Lower leg skin (tissue), 4 donors: Measurements from ENCODE around the gene ALDH7A1. TPM values are rescaled to one million over a fixed set of nuclear protein-coding genes. Genes with fewer than 3 reads are reported as not detected.
A peak's percentile ranks its signal among the peaks of the same experiment; 100 is the strongest.

ENCODE experiments used
- DNase-seq, 2 donors: peaks; one replicate each; pipeline ENCODE4 v3.0.0-alpha.2; 2019; ENCODE audit warnings: low spot score in 2 of 2
- H3K4me3 ChIP-seq: fragments of 200-600 bp; sonication (generic); 2 replicates; pipeline ENCODE4 v1.5.1; 2017; ENCODE audit warnings: mild to moderate bottlenecking, low read depth; ENCODE audit not compliant: poor library complexity, severe bottlenecking
- CTCF ChIP-seq, 3 donors: fragments of 450-650 bp; IDR thresholded peaks; one replicate each; pipeline ENCODE4 v1.5.1; 2016; ENCODE audit warnings: antibody characterized with exemption in 3 of 3, mild to moderate bottlenecking in 3 of 3, moderate library complexity in 2 of 3
- POLR2A ChIP-seq, 2 donors: fragments of 450-650 bp; IDR thresholded peaks; one replicate each; pipeline ENCODE4 v1.6.1; 2016 to 2017; ENCODE audit warnings: antibody characterized with exemption in 2 of 2, mild to moderate bottlenecking in 1 of 2, moderate library complexity in 1 of 2
- WGBS, 2 donors: methylation state at CpG; one replicate each; pipeline ENCODE4 v1.1.5; 2018; 5-methylcytosine and 5-hydroxymethylcytosine counted together
- intact Hi-C: fragments of 100-400 bp; cut with DNase I; formaldehyde crosslinking; loops from one replicate; pipeline ENCODE4 v1.15.0; 2023; ENCODE audit warnings: low total_unique reads
- total RNA-seq, 4 donors: library from RNA; depleted of rRNA; stranded (reverse); fragments of >200 nt; gene quantifications; one replicate each; pipeline ENCODE4 v1.1.0, GENCODE V29; 2016

The ALDH7A1 gene
- total RNA-seq, 4 donors from 2014 or later: 26.1 to 36.2 (median 31.4) TPM

DNA sequence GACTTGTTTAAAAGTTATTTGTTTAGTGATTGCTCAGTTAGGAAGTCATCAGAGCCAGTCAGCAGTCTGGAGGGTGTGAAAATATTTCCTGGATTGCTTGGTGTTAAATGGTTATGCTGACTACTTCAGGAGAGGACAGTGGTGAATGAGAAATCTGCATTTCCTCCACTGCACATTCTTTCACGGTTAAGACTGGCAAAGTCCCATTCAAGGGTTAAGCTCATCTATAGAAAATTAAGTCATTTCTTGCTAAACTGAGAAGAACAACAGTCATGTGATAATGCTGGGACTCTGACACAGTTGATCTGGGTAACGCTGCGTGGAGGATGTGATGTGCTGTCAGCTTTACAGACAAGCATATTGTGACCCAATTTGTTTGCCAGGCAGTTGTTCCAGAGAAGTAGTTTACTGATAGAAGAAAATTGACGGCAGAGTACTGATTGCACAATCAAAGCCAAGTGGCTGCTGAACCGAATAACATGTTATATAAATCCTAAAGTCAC lies 91.4 kb downstream of the ALDH7A1 start:
- H3K4me3 ChIP-seq: no peak overlapping the region
- intact Hi-C loops: no loop called here
- TF ChIP-seq CTCF (IDR thresholded peaks at IDR 0.05) (no peak), POLR2A (IDR thresholded peaks at IDR 0.05) (no peak)
- 9 to 10% methylated on average over 5 of the region's 5 CpGs for WGBS, 2 donors
- peak in 1 of 2 donors; percentile 86 for DNase-seq

DNA sequence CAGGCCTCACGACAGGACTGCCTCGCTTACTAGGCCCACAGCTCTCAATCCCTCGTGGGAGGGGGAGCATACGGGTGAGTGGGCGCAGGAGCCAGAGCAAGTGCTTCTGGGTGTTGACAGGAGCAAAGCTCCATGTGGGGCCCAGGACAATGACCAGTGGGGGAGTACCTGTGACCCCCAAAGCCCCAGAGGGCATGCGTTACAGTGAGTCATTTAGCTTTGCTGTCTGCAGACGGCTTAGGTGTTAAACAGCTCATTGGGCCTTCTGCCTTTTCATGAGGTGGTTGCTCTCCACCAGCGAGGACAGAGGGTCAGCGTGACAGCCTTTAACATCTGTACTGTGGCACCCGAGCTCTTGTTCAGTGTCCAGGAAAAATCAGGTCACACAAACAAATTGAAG lies 93.6 kb downstream of the ALDH7A1 start:
- TF ChIP-seq POLR2A (IDR thresholded peaks at IDR 0.05) (no peak), CTCF (IDR thresholded peaks at IDR 0.05) (no peak)
- intact Hi-C loops: no loop called here
- DNase-seq: no peak
- 96% methylated on average over 10 of the region's 10 CpGs for WGBS, 2 donors
- H3K4me3 ChIP-seq: no peak overlapping the region

DNA sequence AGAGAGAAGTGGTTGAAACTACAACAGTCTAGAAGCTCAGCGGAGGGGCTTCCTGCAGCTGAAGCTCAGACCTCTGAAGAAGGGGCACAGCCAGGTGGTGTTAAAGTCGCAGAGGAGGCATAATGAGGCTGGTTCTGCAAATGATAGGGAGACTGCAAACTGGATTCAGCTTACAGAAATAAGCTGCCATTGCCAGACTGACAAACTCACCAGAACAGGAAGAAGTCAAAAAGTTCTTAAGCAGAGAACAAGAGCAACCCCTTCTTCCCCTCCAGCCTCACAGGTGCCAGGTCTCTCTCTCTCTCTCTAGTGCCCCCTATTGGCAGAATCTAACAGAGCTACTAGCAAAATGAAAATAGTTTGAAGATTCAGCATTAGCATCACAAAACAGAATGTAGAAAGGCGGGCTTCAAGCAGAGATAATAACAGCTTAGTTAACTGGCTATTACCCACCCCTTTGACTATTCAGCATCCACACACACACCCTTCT lies 95.1 kb downstream of the ALDH7A1 start:
- WGBS, 2 donors: 89 to 93% methylated on average over 3 of the region's 3 CpGs
- intact Hi-C loops: no loop called here
- TF ChIP-seq CTCF (IDR thresholded peaks at IDR 0.05) (no peak), POLR2A (IDR thresholded peaks at IDR 0.05) (no peak)
- no peak overlapping the region for H3K4me3 ChIP-seq
- DNase-seq: no peak

GRCh38 chr5:126499278-126499677 lies 95.7 kb downstream of the ALDH7A1 start:
- TF ChIP-seq CTCF (IDR thresholded peaks at IDR 0.05): no peak
- no peak for TF ChIP-seq POLR2A (IDR thresholded peaks at IDR 0.05)
- H3K4me3 ChIP-seq: no peak overlapping the region
- 50 to 55% methylated on average over 2 of the region's 2 CpGs for WGBS, 2 donors
- DNase-seq: peak in 1 of 2 donors; percentile 46
- intact Hi-C loops: no loop called here

DNA sequence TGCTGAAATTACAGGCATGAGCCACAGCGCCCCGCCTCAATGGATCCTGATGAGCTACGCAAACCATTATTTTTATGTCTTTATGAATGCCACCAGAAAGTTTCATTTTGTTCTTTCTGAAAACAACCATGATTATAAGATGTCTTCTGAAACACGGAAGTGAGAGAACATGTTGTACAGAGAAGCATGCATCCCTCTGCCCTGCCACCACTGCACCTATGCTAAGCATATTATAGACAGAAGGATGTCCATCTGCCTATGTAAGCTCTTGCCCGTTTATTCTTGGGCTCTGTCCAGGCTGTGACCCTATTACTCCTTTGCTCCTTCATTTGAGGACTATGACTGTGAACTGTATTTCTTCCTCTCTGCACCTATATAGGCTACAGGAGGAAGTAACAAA lies 97.5 kb downstream of the ALDH7A1 start:
- DNase-seq: peak in 1 of 2 donors; percentile 43
- intact Hi-C loops: no loop called here
- 90 to 92% methylated on average over 5 of the region's 5 CpGs for WGBS, 2 donors
- no peak overlapping the region for H3K4me3 ChIP-seq
- TF ChIP-seq POLR2A (IDR thresholded peaks at IDR 0.05): no peak

DNA sequence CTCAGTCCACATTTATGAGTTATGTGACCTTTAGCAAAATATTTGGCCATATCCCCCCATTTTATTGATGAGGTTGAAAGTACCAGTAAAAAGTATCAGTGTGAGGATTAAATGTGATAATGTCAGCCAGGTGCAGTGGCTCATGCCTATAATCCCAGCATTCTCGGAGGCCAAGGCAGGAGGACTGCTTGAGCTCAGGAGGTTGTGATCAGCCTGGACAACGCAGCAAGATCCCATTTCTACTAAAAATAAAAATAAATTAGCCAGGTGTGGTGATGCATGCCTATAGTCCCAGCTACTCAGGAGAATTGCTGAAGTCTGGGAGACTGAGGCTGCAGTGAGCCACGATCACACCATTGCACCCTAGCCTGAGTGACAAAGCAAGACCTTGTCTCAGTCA lies 100.6 kb downstream of the ALDH7A1 start:
- DNase-seq: no peak
- no peak for TF ChIP-seq POLR2A (IDR thresholded peaks at IDR 0.05)
- 97 to 98% methylated on average over 3 of the region's 3 CpGs for WGBS, 2 donors
- no peak overlapping the region for H3K4me3 ChIP-seq
- intact Hi-C loops: no loop called here

DNA sequence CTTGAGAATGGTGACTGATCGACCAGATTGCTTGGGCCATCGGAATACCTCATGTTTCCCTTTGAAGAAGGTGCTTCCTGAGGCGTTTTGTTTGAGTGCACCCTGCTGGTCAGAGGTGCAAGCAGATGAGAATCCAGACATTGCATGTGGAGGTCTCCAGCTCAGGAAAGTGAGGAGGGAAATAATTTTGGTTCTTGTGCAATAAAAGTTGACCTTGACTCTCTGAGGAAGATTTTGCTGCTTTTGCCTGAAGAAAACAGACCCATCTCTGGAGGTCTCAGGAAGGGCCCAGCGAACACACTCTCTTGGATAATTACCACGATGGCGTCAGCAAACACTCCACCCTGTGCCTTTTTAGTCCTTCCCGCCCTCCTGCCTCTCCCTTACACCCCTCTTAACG lies 102.1 kb downstream of the ALDH7A1 start:
- no peak for DNase-seq
- H3K4me3 ChIP-seq: no peak overlapping the region
- WGBS, 2 donors: 82% methylated on average over 8 of the region's 8 CpGs
- no peak for TF ChIP-seq POLR2A (IDR thresholded peaks at IDR 0.05)
- TF ChIP-seq CTCF (IDR thresholded peaks at IDR 0.05): no peak
- intact Hi-C loops: no loop called here
